ENCODE results near the gene DYNLT4. TPM values are rescaled to one million over a fixed set of nuclear protein-coding genes. Genes with fewer than 3 reads are reported as not detected.

DYNLT4 gene
- total RNA-seq, 4 donors from 2014 or later = 1.1 TPM; not detected in 3

DNA sequence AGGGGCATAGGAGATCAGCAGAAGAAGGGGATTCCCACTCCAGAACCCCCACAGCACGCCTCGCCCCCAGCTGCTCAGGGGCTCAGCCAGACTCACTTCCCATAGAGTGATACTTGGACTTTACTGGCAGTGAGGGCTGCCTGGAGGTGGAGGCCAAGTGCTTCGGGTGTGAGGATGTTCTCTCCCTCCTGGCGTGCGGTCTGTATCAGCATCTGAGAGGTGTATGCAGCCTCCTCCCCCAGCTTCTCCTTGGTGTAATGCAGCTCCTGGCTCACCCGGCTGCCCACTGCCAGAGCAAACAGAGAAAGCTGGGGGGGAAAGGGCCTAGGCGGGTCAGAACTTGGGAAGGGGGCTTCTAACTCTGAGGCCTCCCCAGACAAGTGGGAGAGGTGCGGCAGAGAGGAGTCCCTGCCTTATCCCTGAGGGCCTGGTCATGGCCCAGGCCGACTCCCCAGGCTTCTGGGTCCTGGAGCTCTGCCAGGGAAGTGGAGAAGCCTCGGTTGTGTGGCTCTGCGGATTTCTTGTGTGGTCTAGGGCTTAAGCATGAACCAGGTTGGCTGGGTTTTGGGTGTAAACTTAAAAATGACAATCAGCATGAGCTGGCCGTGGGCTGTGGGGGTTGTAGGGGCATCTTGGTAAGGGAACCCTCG, 25.0 kb upstream of the DYNLT4 start:
- no peak for TF ChIP-seq CTCF (IDR thresholded peaks at IDR 0.05; ENCODE audit: low read depth)

GRCh38 chr1:44831516-44831915, 24.4 kb upstream of the DYNLT4 start:
- TF ChIP-seq CTCF (IDR thresholded peaks at IDR 0.05; ENCODE audit: low read depth) = no peak

DNA sequence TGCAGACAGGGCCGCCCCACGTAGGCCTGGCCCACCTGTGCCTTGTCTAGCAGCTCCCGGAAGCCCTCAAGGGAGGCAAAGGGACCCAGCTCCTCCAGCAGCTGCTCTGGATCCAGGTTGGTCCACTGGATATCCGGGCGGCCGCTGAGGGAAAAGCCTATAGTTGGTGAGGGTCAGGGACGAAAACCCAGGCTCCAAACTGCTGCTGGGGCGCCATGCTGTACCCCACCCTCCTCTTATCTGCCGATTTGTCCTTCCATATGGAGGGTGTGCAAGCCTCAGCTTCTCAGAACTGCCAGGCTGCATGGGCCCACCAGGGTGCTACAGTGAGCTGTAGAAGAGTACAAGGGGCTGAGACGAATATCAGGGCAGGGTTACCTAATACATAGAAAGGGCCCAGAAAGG, 23.8 kb upstream of the DYNLT4 start:
- no peak for TF ChIP-seq CTCF (IDR thresholded peaks at IDR 0.05; ENCODE audit: low read depth)

DNA sequence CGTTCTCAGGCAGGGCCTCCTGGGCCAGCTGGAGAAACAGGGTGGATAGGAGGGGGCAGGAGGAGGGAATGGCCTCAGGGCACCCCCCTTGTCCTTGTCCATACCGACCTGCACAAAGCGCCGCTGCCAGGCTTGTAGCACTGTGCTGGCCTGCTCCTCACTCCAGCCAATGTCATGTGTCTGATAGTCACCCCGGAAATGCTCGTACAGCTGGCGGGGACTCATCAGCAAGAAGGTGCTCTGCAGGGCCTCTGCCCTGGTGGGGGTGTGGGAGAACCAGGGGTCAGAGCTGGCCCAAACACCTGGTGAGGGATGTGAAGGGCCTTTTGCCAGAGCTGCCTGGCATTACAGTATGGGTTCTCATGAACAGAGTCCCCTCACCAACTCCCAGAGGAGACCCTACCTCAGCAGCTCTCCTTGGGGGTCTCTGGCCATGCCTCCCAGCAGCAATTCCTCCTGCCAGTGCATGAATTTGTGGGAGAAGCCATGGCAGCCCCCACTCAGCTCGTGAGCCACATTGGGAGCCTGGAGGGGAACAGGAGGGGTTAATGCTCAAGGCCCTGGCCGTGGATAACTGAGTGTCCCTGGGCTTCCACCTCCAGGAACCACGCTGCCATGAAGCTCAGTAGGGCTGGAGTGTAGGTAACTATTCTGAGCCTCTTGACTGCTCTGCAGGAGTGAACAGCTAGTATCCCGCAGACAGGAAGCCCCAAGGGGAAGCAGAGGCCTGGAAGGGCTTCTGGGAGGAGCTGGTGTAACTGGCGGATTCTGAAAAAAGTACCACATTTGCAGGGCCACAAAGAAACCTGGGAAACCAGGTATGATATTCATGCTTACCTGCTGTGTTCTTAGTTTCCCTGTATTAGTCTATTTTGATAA, 22.6 kb upstream of the DYNLT4 start:
- TF ChIP-seq CTCF (IDR thresholded peaks at IDR 0.05; ENCODE audit: low read depth) = no peak

DNA sequence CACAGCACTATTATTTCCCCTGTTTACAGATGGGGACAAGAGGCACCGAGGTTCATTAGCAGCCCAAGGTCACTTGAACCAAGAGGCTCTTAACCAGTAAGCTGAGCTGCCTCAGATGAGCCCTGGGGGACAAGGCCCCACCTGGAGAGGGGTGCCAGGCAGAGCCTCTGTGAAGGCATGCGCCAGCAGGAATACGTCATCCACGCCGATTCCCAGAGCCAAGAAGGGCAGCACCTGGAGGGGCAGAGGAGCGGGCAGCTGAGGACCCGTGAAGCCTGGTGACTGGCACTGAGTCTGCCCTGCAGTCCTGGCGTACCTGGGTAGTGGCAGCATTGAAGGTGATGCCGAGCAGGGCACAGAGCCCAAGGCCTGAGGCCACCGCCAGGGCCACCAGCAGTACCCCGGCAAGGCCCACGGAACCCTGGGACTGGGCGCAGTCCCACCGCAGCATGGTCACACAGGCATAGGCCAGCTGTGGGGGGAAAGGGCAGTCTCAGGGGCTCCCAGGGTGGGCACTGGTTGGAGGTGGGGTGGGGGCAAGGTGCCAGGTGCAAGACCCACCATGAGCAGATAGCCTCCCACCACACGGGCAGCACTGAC, 21.8 kb upstream of the DYNLT4 start:
- no peak for TF ChIP-seq CTCF (IDR thresholded peaks at IDR 0.05; ENCODE audit: low read depth)

DNA sequence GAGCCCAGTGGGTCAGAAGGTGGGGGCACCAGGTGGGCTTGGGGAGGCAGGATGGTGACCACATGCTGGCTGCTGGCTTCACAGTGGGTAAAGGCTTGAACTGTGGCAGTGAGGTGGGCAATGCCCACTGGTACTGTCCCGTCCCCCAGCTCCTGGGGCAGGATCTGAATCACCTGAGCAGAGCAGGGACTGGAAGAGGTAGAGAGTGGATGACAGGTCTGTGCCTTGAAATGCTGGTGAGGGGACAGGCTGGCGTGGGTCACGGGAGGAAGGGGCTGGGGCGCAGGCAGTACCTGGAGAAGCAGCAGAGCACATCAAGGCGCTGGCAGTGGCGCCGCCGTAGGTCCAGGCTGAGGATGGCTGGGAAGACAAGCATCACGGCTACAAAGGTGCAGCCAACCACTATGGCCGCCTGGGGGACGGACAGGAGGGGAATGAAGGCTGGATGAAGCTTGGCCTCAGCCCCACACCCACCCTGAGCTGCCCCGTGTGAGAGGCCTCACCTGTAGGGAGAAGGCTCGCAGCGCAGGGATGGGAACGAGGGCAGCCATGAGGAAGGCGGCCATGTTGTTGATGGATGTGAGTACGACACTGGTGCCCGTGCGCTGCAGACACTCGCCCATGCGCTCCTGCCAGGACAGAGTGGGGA, 21.0 kb upstream of the DYNLT4 start:
- no peak for TF ChIP-seq CTCF (IDR thresholded peaks at IDR 0.05; ENCODE audit: low read depth)
